ENCODE measurements around the gene MTREX. TPM values are rescaled to one million over a fixed set of nuclear protein-coding genes. Genes with fewer than 3 reads are reported as not detected.
A peak's percentile ranks its signal among the peaks of the same experiment; 100 is the strongest.

MTREX gene
- total RNA-seq, 1 experiment from 2014 or later: 123 TPM

DNA sequence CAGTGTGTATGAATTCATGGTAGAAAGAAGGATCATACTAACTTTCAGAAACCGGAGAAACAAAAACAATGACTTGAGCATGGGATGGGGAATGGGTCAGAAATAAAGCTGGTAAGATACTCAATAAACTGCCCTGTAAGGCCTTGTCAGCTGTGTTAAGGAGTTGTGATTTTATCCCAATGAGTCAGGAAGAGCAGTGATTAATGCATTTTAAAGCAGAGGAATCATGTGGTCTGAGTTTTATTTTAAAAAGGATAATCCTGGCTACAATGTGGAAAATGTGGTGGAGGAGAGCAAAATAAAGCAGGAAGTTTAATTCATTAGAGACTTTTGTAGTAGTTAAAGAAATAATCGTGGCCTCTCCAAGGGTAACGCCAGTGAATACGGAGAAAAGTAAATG lies 29.0 kb upstream of the MTREX start:
- Histone ChIP-seq H4K5ac (ENCODE audit: insufficient read length, low read depth, low read length) (no peak overlapping the region), H4K91ac (ENCODE audit: insufficient read length, low read depth, low read length) (no peak overlapping the region), H2BK15ac (ENCODE audit: low read depth, low read length) (no peak overlapping the region), H2BK120ac (ENCODE audit: low read depth, low read length, poor library complexity, severe bottlenecking) (no peak overlapping the region), H4K20me1 (ENCODE audit: control insufficient read depth, insufficient read depth, insufficient read length) (no peaks in the 10 kb centered on the region), H2AFZ (ENCODE audit: low read length) (no peak overlapping the region), H3K9me3 (ENCODE audit: control insufficient read depth, low read depth, low read length) (no peaks in the 10 kb centered on the region), H3K79me1 (ENCODE audit: insufficient read depth, low read depth, low read length, poor library complexity, severe bottlenecking) (no peaks in the 10 kb centered on the region), H3K9ac (ENCODE audit: extremely low read depth, insufficient read length, low read length) (no peak overlapping the region), H2BK12ac (ENCODE audit: insufficient read length, low read depth, low read length) (no peak overlapping the region), H3K4me2 (ENCODE audit: insufficient read depth, insufficient read length, low read length) (no peak overlapping the region), H3K14ac (ENCODE audit: insufficient read depth, low read length) (no peak overlapping the region), H3K4me1 (ENCODE audit: insufficient read depth, low read length) (no peaks in the 10 kb centered on the region), H3K23me2 (ENCODE audit: insufficient read length, low read depth, low read length, poor library complexity, severe bottlenecking) (no peaks in the 10 kb centered on the region), H3K18ac (ENCODE audit: insufficient read length, low read depth, low read length) (no peak overlapping the region), H3K79me2 (ENCODE audit: insufficient read depth, low read length) (no peaks in the 10 kb centered on the region), H3K56ac (ENCODE audit: insufficient read length, low read depth, low read length) (no peak overlapping the region), H3K4ac (ENCODE audit: low read depth, low read length) (no peak overlapping the region), H4K8ac (replicated peaks; ENCODE audit: insufficient read length, low read depth, low read length) (no peak overlapping the region), H3T11ph (ENCODE audit: low read length) (no peak overlapping the region), H3K27ac (ENCODE audit: insufficient read length, low read depth, low read length) (no peak overlapping the region), H2BK5ac (ENCODE audit: insufficient read length, low read length) (no peak overlapping the region), H2BK20ac (ENCODE audit: low read depth, low read length, poor library complexity, severe bottlenecking) (no peak overlapping the region), H2AK5ac (ENCODE audit: insufficient read length, low read length) (no peak overlapping the region), H3K23ac (ENCODE audit: insufficient read length, low read depth, low read length) (no peak overlapping the region), H3K27me3 (ENCODE audit: insufficient read depth, low read length) (no peaks in the 10 kb centered on the region)
- Mint-ChIP-seq H3K4me1 (no peaks in the 10 kb centered on the region), H3K27ac (peak overlapping the region in 1 of 3 experiments; percentile 76; a peak in 2 of 7 replicates), H3K4me3 (no peak overlapping the region), H3K36me3 (ENCODE audit: insufficient read depth in 1 of 3, low read depth in 3 of 3) (peaks cover 19 to 67% (median 51%) of the 10 kb centered on the region in 3 experiments; a peak in 6 of 7 replicates), H3K27me3 (ENCODE audit: low read depth) (no peaks in the 10 kb centered on the region), H3K9me3 (no peaks in the 10 kb centered on the region)
- no peak for TF ChIP-seq CTCF (conservative IDR thresholded peaks at IDR 0.05)
- no peak for DNase-seq
- WGBS (ENCODE audit: extremely low coverage, insufficient read length, low lambda C conversion rate): no CpG with 5 or more reads among the region's 4 CpGs
